Smooth muscle cell (in vitro differentiated cells): ENCODE measurements around the gene TMEM95. TPM values are rescaled to one million over a fixed set of nuclear protein-coding genes. Genes with fewer than 3 reads are reported as not detected.

Experiments
- DNase-seq: peaks from one replicate; lab custom pipeline; 2025; ENCODE audit not compliant: unreplicated experiment; lab: John Stamatoyannopoulos, UW
- H2AFZ ChIP-seq: fragments of 200-600 bp; sonication (generic); 2 replicates; pipeline ENCODE4 v1.6.0; 2016; ENCODE audit warnings: antibody characterized with exemption, low read depth, mild to moderate bottlenecking
- H3F3A ChIP-seq: fragments of 200-600 bp; sonication (generic); 2 replicates; pipeline ENCODE4 v1.6.0; 2017; ENCODE audit warnings: antibody characterized with exemption, low read depth
- H3K27ac ChIP-seq: fragments of 200-600 bp; sonication (generic); 2 replicates; pipeline ENCODE4 v1.5.1; 2016; ENCODE audit warnings: low read depth, mild to moderate bottlenecking
- H3K27me3 ChIP-seq: fragments of 200-600 bp; sonication (generic); 2 replicates; pipeline ENCODE4 v1.6.1; 2016; ENCODE audit warnings: low read depth, mild to moderate bottlenecking
- H3K36me3 ChIP-seq: fragments of 200-600 bp; sonication (generic); 2 replicates; pipeline ENCODE4 v1.5.1; 2016; ENCODE audit warnings: low read depth
- H3K4me1 ChIP-seq: fragments of 200-600 bp; sonication (generic); 2 replicates; pipeline ENCODE4 v1.5.1; 2016; ENCODE audit warnings: low read depth
- H3K4me2 ChIP-seq: fragments of 200-600 bp; sonication (generic); 2 replicates; pipeline ENCODE4 v1.6.0; 2016; ENCODE audit warnings: mild to moderate bottlenecking
- H3K4me3 ChIP-seq: fragments of 200-600 bp; sonication (generic); 2 replicates; pipeline ENCODE4 v1.5.1; 2016; ENCODE audit warnings: mild to moderate bottlenecking
- H3K79me2 ChIP-seq: fragments of 200-600 bp; sonication (generic); 2 replicates; pipeline ENCODE4 v1.6.0; 2016; ENCODE audit warnings: low read depth, mild to moderate bottlenecking
- H3K9ac ChIP-seq: fragments of 200-600 bp; sonication (generic); 2 replicates; pipeline ENCODE4 v1.6.0; 2016; ENCODE audit warnings: low read depth
- H3K9me3 ChIP-seq: fragments of 200-600 bp; sonication (generic); replicated peaks from 2 replicates; pipeline ENCODE4 v1.5.1; 2016; ENCODE audit warnings: low read depth
- H4K20me1 ChIP-seq: fragments of 200-600 bp; sonication (generic); 2 replicates; pipeline ENCODE4 v1.6.0; 2016; ENCODE audit warnings: low read depth
- CTCF ChIP-seq: fragments of 200-600 bp; sonication (generic); IDR thresholded peaks from 2 replicates; pipeline ENCODE4 v1.5.1; 2017; ENCODE audit warnings: borderline replicate concordance, mild to moderate bottlenecking, antibody characterized with exemption; ENCODE audit not compliant: insufficient read depth, poor library complexity, severe bottlenecking
- WGBS: methylation state at CpG from one replicate; pipeline ENCODE4 v1.1.7; 2016; ENCODE audit warnings: low lambda C conversion rate; 5-methylcytosine and 5-hydroxymethylcytosine counted together
- polyA plus RNA-seq: library from polyadenylated mRNA; unstranded; fragments of >200 nt; fragmentation: Nextera tagmentation; extraction: Ambion mirVana; gene quantifications from 2 replicates; pipeline ENCODE4 v1.2.1, GENCODE V29; 2016
- total RNA-seq: library from RNA; depleted of rRNA; stranded (reverse); fragments of >200 nt; gene quantifications from 2 replicates; pipeline ENCODE4 v1.2.3, GENCODE V29; 2014

Gene TMEM95
- total and polyA plus RNA-seq, 2 experiments from 2014 or later: not detected

- Histone ChIP-seq H3K27ac (no peak overlapping the region), H3K36me3 (no peaks in the 10 kb centered on the region), H4K20me1 (no peaks in the 10 kb centered on the region), H3K4me3 (no peak overlapping the region), H3K9ac (no peak overlapping the region), H3K27me3 (no peaks in the 10 kb centered on the region), H3K9me3 (no peaks in the 10 kb centered on the region), H3K4me1 (peaks cover 14% of the 10 kb centered on the region), H2AFZ (no peak overlapping the region), H3K4me2 (no peak overlapping the region), H3K79me2 (peaks cover 10% of the 10 kb centered on the region), H3F3A (no peaks in the 10 kb centered on the region)
- WGBS: 98% methylated on average over 7 of the region's 7 CpGs
- no peak for DNase-seq
- no peak for TF ChIP-seq CTCF
Observed at GRCh38 chr17:7327056-7327455, 27.9 kb upstream of the TMEM95 start.

- 95% methylated on average over 15 of the region's 17 CpGs for WGBS
- no peaks in the 10 kb centered on the region for H3K9me3 ChIP-seq
- no peaks in the 10 kb centered on the region for H4K20me1 ChIP-seq
- H2AFZ ChIP-seq: no peak overlapping the region
- no peak overlapping the region for H3K27ac ChIP-seq
- TF ChIP-seq CTCF: no peak
- DNase-seq: no peak
- H3K27me3 ChIP-seq: no peaks in the 10 kb centered on the region
- peak overlapping the region; percentile 93 for H3K4me2 ChIP-seq
- peaks cover 14% of the 10 kb centered on the region for H3K4me1 ChIP-seq
- no peaks in the 10 kb centered on the region for H3K36me3 ChIP-seq
- no peak overlapping the region for H3K9ac ChIP-seq
- H3F3A ChIP-seq: no peaks in the 10 kb centered on the region
- no peak overlapping the region for H3K4me3 ChIP-seq
- H3K79me2 ChIP-seq: peaks cover 10% of the 10 kb centered on the region
Observed at GRCh38 chr17:7327501-7327900, 27.5 kb upstream of the TMEM95 start.

- Histone ChIP-seq H3K9ac (no peak overlapping the region), H3K9me3 (no peaks in the 10 kb centered on the region)
Observed at GRCh38 chr17:7328009-7328408, 26.9 kb upstream of the TMEM95 start.

More at GRCh38 chr17:7328009-7328408, 26.9 kb upstream of the TMEM95 start:
- peak overlapping the region; percentile 93 for H3K4me2 ChIP-seq
- no peaks in the 10 kb centered on the region for H3F3A ChIP-seq
- no peaks in the 10 kb centered on the region for H4K20me1 ChIP-seq
- 70% methylated on average over 1 of the region's 1 CpG for WGBS
- H3K4me3 ChIP-seq: peak overlapping the region; percentile 77
- no peak for TF ChIP-seq CTCF
- DNase-seq: no peak
- H3K4me1 ChIP-seq: peaks cover 14% of the 10 kb centered on the region
- no peaks in the 10 kb centered on the region for H3K27me3 ChIP-seq
- no peak overlapping the region for H2AFZ ChIP-seq
- H3K79me2 ChIP-seq: peaks cover 10% of the 10 kb centered on the region
- no peaks in the 10 kb centered on the region for H3K36me3 ChIP-seq
- no peak overlapping the region for H3K27ac ChIP-seq
